Gastrocnemius medialis (tissue), 4 donors: ENCODE measurements around the gene AP3B2. TPM values are rescaled to one million over a fixed set of nuclear protein-coding genes. Genes with fewer than 3 reads are reported as not detected.
"Not testable (repeated sequence)": the region's sequence is repeated elsewhere in the genome, so short reads cannot be mapped to it uniquely, and the experiment has no call there.

Experiments
- ATAC-seq, 2 donors: fragments of 150-250 bp; one replicate each; pipeline ENCODE4 v1.9.1; 2016
- DNase-seq, 2 donors: peaks; one replicate each; pipeline ENCODE4 v3.0.0-alpha.2; 2019
- H3K27ac ChIP-seq, 4 donors: fragments of 200-600 bp; sonication (generic); 1 replicate in 1 of 4; 2 replicates in 3 of 4; pipeline ENCODE4 v1.5.1; 2016 to 2018; ENCODE audit warnings: mild to moderate bottlenecking in 2 of 4, moderate library complexity in 1 of 4
- H3K27me3 ChIP-seq, 3 donors: fragments of 200-600 bp; sonication (generic) in 2 of 3; 1 replicate in 1 of 3; 2 replicates in 2 of 3; pipeline versions ENCODE4 v1.5.1 to v1.6.0; 2016 to 2019; ENCODE audit warnings: mild to moderate bottlenecking in 1 of 3, moderate library complexity in 1 of 3
- H3K36me3 ChIP-seq, 2 donors: fragments of 200-600 bp; sonication (generic) in 1 of 2; one replicate each; pipeline ENCODE4 v1.5.1; 2017 to 2018
- H3K4me1 ChIP-seq, 2 donors: fragments of 200-600 bp; sonication (generic) in 1 of 2; one replicate each; pipeline ENCODE4 v1.5.1; 2016 to 2017; ENCODE audit warnings: mild to moderate bottlenecking in 2 of 2
- H3K4me3 ChIP-seq, 4 donors: fragments of 200-600 bp; sonication (generic) in 3 of 4; 1 replicate in 1 of 4; 2 replicates in 3 of 4; pipeline ENCODE4 v1.5.1; 2016 to 2019; ENCODE audit warnings: mild to moderate bottlenecking in 2 of 4
- H3K9me3 ChIP-seq, 3 donors: fragments of 200-600 bp; sonication (generic) in 2 of 3; 1 replicate in 1 of 3; 2 replicates in 2 of 3; pipeline ENCODE4 v1.5.1; 2016 to 2019
- CTCF ChIP-seq, 5 experiments: fragments of 450-650 bp in 3 of 5; fragments of 200-600 bp in 2 of 5; sonication (generic) in 2 of 5; IDR thresholded peaks in 4 of 5; conservative IDR thresholded peaks in 1 of 5; 1 replicate in 4 of 5; 2 replicates in 1 of 5; pipeline ENCODE4 v1.5.1; 2016 to 2019; ENCODE audit warnings: antibody characterized with exemption in 5 of 5, mild to moderate bottlenecking in 3 of 5, moderate library complexity in 3 of 5
- POLR2A ChIP-seq, 2 donors: fragments of 450-650 bp; IDR thresholded peaks; one replicate each; pipeline ENCODE4 v1.6.1; 2017; ENCODE audit warnings: antibody characterized with exemption in 2 of 2, mild to moderate bottlenecking in 2 of 2, moderate library complexity in 2 of 2
- in situ Hi-C, 4 donors: fragments of 200-750 bp; cut with MboI; loops; one replicate each; pipeline versions ENCODE4 v1.15.0 to v1.8.0; 2017; ENCODE audit warnings: low sequenced_read_pairs in 4 of 4
- intact Hi-C: fragments of 100-400 bp; cut with DNase I; formaldehyde crosslinking; loops from one replicate; pipeline ENCODE4 v1.15.1; 2023; ENCODE audit warnings: low total_unique reads
- total RNA-seq, 4 donors: library from RNA; depleted of rRNA; stranded (reverse); fragments of >200 nt; gene quantifications; one replicate each; pipeline versions ENCODE4 v1.1.0 to v1.2.3, GENCODE V29; 2016

AP3B2 gene
- total RNA-seq, 4 donors from 2014 or later: 0.32 TPM; not detected in 3

DNA sequence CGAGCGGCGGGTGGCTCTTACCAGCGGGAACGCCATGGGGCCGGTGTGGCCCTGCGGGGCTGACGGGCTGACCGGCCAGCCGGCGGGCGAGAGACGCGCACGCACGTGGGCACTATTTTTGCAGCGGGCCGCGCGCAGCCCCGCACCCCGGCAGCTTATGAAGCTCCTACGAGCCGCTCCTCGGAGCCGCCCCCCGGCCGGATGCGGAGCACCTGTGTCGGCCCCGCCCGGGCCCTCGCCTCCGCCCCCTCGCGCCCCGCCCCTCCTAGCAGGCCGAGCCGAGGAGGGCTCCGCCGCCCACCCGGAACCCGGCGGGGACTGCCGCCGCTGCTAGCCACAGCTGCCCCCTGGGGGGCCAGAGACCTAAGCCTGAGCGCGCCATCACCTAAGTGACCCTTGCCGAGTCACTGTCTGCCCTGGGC, 61.8 kb downstream of the AP3B2 start:
- DNase-seq: no peak
- in situ Hi-C loops: no loop called here
- peaks cover 12 to 17% of the 10 kb centered on the region in 2 donors for H3K4me1 ChIP-seq

DNA sequence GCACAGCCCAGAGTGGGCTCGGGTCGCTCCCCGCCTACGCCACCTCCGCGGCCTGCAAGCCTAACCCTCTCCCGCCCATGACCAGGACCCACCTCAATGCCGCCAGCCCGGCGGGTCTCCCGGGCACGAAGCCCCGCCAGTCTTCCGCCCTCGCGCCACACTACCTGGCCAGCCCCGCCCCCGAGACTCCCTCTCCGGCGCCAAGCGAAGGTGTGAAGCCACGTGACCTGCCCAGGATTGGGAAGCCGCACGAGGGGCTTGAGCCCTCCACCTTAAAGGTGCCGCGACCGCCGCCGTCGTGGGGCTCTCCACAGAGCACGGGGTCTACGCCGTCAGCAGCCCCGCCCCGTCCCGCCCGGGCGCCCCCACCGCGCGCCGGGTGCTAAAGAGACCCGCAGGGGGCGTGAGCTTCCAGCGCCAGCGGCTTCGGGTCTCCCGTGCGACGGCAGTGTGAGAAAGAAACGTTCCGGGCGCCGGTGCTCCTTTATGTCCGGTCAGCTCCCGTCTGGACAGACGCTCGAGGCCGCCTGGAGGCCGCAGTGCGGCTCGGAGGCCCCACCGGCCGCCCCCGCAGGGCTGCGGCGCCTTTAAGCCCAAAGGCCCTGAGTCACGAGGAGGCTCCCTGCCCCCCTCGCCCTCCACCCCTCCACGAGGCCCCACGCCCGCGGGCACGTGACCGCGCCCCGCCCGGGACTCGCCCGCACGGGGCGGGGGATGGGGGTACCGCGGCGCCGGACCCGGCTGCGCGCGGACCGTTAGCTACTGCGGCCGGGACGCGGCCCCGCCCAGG, 62.4 kb downstream of the AP3B2 start, which contains the start of gene CPEB1:
TSS of gene CPEB1 (minus strand) at position 319 of the 790 bp plus-strand sequence. CDS start 18,904 bp downstream, outside the sequence.
- peaks cover 26 to 50% (median 38%) of the 10 kb centered on the region in 3 donors for H3K27me3 ChIP-seq
- peak in 1 of 5 experiments; percentile 16 for TF ChIP-seq CTCF (IDR thresholded peaks at IDR 0.05 in 4 of 5, conservative IDR thresholded peaks at IDR 0.05 in 1 of 5)
- peak in 1 of 2 donors; percentile 31 for TF ChIP-seq POLR2A (IDR thresholded peaks at IDR 0.05)
- peak within 1 kb of the TSS in 3 of 4 donors; percentile 33 to 42 (median 36) for H3K27ac ChIP-seq
- H3K9me3 ChIP-seq: no peaks in the 10 kb centered on the region
- H3K4me3 ChIP-seq: peak within 1 kb of the TSS; percentile 52 to 83 (median 63)
- in situ Hi-C loops: no loop called here
- H3K4me1 ChIP-seq: peaks cover 12 to 17% of the 10 kb centered on the region in 2 donors
- intact Hi-C loops: loop anchor here (5.0 to 10.0 kb wide), 2 partner anchors 95 to 168 kb away; no protein-coding TSS in a partner anchor
- H3K36me3 ChIP-seq: no peaks in the 10 kb centered on the region
- DNase-seq (peak; percentile 24 to 44), ATAC-seq (peak; percentile 79 to 80)

More for the DNA sequence above, 61.8 kb downstream of the AP3B2 start:
- TF ChIP-seq CTCF (IDR thresholded peaks at IDR 0.05 in 4 of 5, conservative IDR thresholded peaks at IDR 0.05 in 1 of 5) (no peak), POLR2A (IDR thresholded peaks at IDR 0.05) (peak; percentile 1 to 22)
- intact Hi-C loops: loop anchor here (5.0 to 10.0 kb wide), 2 partner anchors 96 to 167 kb away; no protein-coding TSS in a partner anchor
- peak overlapping the region in 2 of 4 donors; percentile 33 to 42 for H3K27ac ChIP-seq
- ATAC-seq: peak in 1 of 2 donors; percentile 55
- H3K36me3 ChIP-seq: no peaks in the 10 kb centered on the region
- no peaks in the 10 kb centered on the region for H3K9me3 ChIP-seq
- H3K27me3 ChIP-seq: peaks cover 26 to 44% (median 35%) of the 10 kb centered on the region in 3 donors
- H3K4me3 ChIP-seq: peak overlapping the region; percentile 52 to 83 (median 63)

GRCh38 chr15:82646250-82647044, 63.2 kb downstream of the AP3B2 start:
- in situ Hi-C loops (no loop called here), intact Hi-C loops (loop anchor here (5.0 to 10.0 kb wide), 2 partner anchors 94 to 168 kb away; no protein-coding TSS in a partner anchor)
- H3K36me3 ChIP-seq: no peaks in the 10 kb centered on the region
- peak in 1 of 2 donors; percentile 10 for ATAC-seq
- no peaks in the 10 kb centered on the region for H3K9me3 ChIP-seq
- TF ChIP-seq POLR2A (IDR thresholded peaks at IDR 0.05) (no peak), CTCF (IDR thresholded peaks at IDR 0.05 in 4 of 5, conservative IDR thresholded peaks at IDR 0.05 in 1 of 5) (no peak)
- no peak for DNase-seq
- peaks cover 30 to 51% (median 38%) of the 10 kb centered on the region in 3 donors for H3K27me3 ChIP-seq
- peaks cover 12 to 17% of the 10 kb centered on the region in 2 donors for H3K4me1 ChIP-seq
- peak overlapping the region; percentile 52 to 83 (median 63) for H3K4me3 ChIP-seq
- no peak overlapping the region for H3K27ac ChIP-seq

DNA sequence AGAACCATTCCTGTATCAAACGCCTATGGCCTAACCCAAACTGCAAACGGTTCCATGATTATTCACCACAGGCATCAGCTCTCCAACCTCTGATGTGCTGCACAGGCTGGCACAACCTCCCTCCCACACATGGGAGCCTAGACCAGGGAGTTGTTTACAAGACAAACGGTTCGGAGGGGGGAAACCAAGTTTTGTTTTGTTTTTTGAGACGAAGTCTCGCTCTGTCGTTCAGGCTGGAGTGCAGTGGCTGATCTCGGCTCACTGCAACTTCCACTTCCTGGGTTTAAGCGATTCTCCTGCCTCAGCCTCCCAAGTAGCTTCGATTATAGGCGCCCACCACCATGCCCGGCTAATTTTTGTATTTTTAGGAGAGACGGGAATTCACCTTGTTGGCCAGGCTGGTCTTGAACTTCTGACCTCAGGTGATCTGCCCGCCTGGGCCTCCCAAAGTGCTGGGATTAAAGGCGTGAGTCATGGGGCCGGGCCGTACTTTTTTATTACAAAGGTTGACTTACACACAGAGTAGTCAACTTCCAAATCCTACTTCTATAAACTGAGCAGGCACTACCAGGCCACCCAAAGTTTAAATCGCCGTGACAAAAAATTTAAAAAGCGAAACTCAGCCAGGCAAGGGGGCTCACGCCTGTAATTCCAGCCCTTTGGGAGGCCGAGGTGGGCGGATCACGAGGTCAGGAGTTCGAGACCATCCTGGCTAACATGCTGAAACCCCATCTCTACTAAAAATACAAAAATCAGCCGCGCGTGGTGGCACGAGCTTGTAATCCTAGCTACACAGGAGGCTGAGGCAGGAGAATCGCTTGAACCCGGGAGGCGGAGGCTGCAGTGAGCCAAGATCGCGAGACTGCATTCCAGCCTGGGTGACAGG, 64.5 kb downstream of the AP3B2 start:
- H3K4me3 ChIP-seq, ATAC-seq, H3K9me3 ChIP-seq, H3K36me3 ChIP-seq, in situ Hi-C loops, H3K27ac ChIP-seq, DNase-seq: not testable (repeated sequence)
- peaks cover 12 to 17% of the 10 kb centered on the region in 2 donors for H3K4me1 ChIP-seq
- peaks cover 32 to 51% (median 42%) of the 10 kb centered on the region in 3 donors for H3K27me3 ChIP-seq
- intact Hi-C loops: loop anchor here (5.0 to 10.0 kb wide), 2 partner anchors 93 to 170 kb away; no protein-coding TSS in a partner anchor
